DLD1 (cell line): Measurements from ENCODE around the gene AEN.

Source experiments
- in situ Hi-C: cut with HindIII; loops from 2 replicates; pipeline ENCODE4 v1.10.0; 2017; ENCODE audit warnings: low sequenced_read_pairs

AEN gene

GRCh38 chr15:88620995-88621772 is at the start of gene AEN:
Gene AEN (plus strand): TSS chr15:88621340. CDS start chr15:88626210, 4,870 bp downstream.
- in situ Hi-C loops: no loop called here

GRCh38 chr15:88571852-88572259 is 49.3 kb upstream of the AEN start:
- in situ Hi-C loops: no loop called here

- in situ Hi-C loops: no loop called here
Observed at GRCh38 chr15:88574077-88574476, 47.1 kb upstream of the AEN start.

- in situ Hi-C loops: no loop called here
Observed at GRCh38 chr15:88574655-88575054, 46.5 kb upstream of the AEN start.

DNA sequence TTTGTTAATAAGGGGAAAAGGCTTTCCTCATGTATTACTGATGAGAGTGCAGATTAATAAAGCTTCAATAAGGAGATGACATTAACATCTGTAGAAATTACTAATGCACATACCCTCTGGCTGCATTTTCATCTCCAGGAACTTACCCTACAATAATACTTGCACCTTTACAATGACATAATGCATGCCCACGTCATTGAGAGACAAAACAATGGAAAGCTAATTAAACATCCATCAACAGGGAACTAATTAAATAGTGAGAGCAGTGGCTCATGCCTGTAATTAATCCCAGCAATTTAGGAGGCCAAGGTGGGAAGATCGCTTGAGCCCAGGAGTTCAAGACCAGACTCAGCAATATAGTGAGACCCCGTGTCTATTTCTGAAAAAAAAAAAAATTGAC is 41.8 kb upstream of the AEN start:
- in situ Hi-C loops: no loop called here

DNA sequence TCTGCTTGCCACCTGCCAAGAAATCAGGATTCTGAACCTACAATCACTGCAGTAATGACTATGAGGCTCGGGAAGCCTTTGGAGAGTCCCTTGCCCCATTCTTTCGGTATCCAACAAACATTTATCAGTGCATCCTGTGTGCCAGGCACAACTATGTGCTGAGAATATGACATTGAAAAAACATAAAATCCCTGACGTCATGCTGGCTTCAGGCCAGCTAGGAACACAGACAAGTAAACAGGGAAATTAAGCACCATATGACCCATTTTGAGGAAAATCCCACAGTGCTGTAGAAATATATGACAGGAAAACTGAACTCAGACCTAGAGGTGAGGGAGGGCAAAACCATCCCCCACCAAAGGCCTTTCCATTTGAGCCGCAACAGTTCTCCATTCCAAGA is 40.6 kb upstream of the AEN start:
- in situ Hi-C loops: no loop called here

- in situ Hi-C loops: no loop called here
Observed at GRCh38 chr15:88586401-88587162, 34.6 kb upstream of the AEN start.

DNA sequence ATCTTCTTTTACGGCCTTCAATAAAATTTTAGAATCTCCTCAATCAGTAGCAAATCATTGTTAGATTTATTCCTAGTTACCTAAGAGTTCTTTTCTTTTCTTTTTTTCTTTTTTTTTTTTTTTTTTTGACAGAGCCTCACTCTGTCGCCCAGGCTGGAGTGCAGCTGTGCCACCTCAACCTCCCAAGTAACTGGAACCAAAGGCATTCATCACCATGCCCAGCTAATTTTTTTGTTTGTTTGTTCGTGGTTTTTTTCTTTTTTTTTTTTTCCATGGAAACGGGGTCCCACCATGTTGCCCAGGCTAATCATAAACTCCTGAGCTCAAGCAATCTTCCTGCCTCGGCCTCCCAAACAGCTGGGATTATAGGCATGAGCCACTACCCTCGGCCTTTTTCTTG is 30.4 kb upstream of the AEN start:
- in situ Hi-C loops: no loop called here

DNA sequence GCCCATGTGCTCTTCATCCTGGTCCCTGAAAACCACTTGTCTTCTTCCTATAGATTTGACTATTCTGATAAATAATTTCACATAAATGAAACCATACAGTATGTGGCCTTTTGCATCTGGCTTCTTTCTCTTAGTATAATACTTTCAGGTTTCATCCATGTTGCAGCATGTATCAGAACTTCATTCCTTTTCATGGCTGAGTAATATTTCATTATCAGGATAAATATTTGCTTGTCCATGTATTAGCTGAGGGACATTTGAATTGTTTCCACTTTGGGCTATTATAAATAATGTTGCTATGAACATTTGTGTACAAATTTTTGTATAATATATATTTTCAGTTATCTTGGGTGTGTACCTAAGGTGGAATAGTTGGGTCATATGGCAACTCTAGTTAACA is 29.8 kb upstream of the AEN start:
- in situ Hi-C loops: no loop called here

DNA sequence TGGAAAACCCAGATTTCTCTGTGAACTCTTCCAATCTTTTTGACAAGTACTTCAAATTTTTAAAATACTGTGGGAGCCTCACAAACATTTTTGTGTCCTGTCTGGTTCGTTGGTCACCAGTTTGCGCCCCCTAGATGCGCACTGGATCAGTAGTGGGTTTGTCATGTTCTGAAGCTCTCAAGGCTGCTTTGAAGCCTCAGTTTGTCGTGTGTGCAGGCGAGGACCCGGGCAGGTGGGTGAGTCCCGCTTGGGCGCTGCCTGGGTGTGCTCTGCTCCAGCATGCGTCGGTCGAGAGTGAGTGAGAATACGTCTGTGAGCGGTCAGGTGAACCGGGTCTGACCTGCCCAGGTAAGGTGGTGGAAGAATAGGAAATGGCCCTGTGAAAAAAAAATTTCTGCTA is 17.3 kb upstream of the AEN start:
- in situ Hi-C loops: no loop called here

- in situ Hi-C loops: no loop called here
Observed at GRCh38 chr15:88604381-88605188, 16.6 kb upstream of the AEN start.

DNA sequence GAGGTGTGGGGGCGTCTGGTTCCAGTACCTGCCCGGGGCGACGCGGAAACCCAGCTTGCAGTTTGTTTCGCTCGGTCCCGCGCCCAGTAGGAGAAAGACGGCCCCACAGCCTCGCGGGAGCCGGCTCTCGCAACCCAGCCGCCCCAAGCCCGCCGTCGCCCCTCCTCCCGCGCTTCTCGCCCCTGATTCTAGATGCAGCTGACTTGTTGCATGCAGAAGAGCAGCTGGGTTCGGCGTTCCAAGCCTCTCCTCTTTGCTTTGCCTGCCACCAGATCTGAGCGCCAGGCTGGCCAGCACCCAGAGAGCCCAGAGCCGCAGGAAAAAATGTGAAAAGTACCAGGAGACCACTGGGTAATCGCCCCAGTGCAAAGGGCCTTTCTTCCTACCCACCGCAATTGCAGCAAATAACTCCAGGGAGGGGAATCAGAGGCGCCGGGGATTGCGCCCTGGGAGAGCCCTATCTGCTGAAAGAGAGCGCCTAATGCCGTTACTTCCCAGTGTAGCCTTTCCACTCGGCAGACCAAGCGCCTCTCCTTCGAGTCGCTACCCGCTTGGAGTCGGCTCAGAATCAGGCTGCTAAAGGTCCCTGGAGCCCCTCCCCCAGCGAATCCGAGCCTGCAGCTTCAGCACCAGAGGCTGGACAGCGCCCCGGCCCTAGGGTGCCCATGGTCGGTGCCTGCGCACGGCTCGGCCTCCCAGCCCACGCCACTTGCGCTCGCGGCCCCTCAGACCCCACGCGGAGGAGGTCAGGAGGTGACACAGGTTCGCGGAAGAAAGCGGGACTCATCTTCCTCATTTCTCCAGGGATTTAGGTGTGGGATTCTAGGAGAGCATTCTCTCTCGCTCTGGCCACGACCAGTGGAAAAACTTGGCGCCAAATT is 15.7 kb upstream of the AEN start:
- in situ Hi-C loops: no loop called here

DNA sequence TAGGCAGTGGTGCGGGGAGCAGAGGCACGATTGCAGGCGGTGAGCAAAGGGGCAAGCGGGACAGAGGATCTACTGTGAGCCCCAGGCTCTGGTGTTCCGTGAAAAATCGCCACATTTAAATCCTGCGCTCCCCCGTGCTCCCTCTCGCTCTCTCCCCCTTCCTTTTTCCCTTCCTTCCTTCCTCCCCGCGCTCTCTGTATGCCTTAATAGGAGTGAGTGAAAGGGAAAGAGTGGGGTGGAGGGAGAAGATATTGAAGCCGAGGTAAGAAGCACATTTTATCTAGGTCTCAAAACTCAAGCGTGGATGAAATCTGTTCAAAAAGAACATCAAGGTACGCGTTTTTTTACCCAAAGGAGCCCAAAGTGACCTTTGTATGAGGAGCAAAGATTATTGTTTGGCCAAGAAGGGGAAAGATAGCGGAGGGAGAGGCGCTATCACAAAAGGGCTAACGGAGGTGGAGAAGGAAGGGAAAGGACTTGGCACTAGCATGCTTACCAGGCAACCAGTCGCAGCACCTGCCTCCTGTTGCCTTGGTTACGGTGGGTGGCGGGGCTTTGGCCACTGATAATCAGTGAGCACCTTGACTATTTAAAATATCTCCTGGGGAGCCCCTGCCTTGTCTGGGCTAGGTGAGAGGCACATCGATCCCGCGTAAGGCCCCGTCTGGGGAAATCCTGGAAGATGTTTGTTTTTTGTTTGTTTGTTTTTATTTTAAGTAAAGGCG is 14.9 kb upstream of the AEN start:
- in situ Hi-C loops: no loop called here

GRCh38 chr15:88607951-88608350 is 13.2 kb upstream of the AEN start:
- in situ Hi-C loops: no loop called here

DNA sequence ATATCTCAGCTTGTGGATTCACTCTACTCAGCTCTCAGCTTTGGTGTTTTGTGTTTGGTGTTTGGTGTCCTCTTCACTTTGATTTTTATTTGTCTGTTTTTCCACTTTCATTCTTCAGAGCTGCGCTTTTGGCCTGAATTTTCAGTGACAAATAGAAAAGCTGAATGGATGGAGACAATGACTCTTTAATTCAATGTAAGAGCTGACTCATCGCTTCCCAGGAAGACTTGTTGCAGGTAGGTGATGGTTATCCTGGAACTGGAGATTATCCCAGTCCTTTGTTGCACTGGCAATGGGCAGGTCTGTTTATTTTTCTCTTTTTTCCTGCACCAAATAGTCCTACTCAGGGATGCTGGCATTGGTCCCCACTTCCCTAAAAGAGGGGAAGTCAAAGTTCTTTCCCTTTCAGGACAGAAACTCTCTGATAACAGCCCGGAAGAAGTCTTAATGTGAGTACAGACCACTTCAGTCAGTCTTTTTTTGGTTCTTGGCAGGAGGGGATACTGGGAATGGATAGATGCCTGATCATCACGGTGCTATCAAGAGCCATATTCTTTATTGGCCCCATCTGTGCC is 12.4 kb upstream of the AEN start:
- in situ Hi-C loops: no loop called here

- in situ Hi-C loops: no loop called here
Observed at GRCh38 chr15:88609344-88610090, 11.6 kb upstream of the AEN start.

DNA sequence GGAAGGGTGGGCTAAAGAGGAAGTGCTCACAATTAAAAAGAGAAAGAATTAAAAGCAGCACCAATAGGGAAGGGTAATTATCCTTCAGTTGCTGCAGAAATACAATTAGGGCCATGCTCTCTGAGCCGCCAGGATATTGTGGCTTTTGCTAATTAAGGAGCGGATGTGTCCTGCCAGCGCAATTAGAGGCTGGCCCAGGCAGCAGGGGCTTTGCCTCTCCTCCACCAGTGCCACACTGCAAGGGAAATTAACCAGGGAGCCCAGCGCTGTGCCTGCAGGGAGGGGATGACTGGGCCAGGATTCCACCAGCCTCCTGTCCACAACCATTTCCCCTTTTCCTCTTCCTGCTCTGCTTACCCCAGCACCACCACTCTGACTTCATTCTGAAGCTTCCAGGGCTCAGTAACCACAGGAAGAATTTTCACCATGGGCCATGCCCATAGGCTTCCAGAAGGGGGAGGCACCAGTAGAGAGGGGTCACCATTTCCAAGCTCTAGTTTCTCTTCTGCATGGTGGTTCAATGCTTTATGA is 10.4 kb upstream of the AEN start:
- in situ Hi-C loops: no loop called here

DNA sequence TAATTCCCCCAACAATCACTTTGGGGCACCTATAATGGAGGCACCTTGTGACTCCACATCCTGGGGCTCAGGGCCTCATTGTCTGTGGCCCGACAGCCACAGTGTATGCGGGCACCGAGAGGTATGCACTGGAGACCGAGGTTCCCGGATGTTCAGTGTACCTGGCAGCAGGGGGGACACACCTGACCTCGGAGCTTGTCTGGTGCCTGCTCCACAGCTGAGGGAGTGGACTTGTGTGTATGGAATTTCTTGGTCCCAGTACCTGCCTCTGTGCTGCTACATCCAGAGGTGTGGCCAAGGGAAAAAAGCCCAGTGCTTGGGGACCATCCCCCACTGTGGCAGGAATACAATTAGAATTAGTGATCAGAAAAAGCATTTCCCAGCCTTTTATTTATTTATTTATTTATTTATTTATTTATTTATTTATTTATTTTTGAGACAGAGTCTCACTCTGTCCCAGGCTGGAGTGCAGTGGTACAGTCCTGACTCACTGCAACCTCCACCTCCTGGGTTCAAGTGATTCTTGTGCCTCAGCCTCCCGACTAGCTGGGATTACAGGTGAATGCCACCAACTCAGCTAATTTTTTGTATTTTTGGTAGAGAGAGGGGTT is 8.8 kb upstream of the AEN start:
- in situ Hi-C loops: no loop called here
